Astrocyte of the cerebellum (primary cell): ENCODE data around the gene SLC46A3.
"Not testable (repeated sequence)": the region's sequence is repeated elsewhere in the genome, so short reads cannot be mapped to it uniquely, and the experiment has no call there.

Experiments
- DNase-seq: peaks from one replicate; pipeline ENCODE4 v3.0.0-alpha.2; 2011; ENCODE audit warnings: low read depth
- H3K4me3 ChIP-seq: 2 replicates; pipeline ENCODE4 v1.5.1; 2011; ENCODE audit warnings: mild to moderate bottlenecking, low read depth, low read length, moderate library complexity
- in situ Hi-C: cut with HindIII; loops from 2 replicates; pipeline ENCODE4 v1.10.0; 2017; ENCODE audit warnings: low sequenced_read_pairs
- TF ChIP-seq, protein P1 (sequence below): IDR thresholded peaks from 2 replicates; pipeline ENCODE4 v1.5.1; 2012; ENCODE audit warnings: low read length, low read depth, moderate library complexity, mild to moderate bottlenecking; ENCODE audit errors: missing control alignments

The SLC46A3 gene

DNA sequence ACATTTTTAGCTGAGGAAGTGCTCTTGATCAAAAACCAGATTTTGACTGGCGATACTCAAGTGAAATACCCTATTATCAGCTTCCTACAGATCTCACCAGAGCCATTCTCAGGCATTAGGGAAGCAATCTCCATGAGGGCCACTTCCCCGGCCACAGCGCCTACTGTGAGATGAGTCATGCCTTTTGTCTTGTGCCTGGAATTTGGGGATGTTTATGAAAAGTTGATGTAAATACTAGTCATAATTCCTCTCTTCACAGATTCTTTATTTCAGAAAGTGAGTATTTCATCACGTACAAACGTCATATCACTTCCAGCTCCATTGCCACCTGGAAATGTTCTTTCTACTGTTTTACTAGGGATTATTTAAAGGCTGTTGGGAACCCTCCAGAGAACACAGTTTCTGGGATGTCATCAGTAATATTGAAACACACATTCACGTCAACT, 25.3 kb upstream of the SLC46A3 start:
- TF ChIP-seq, protein P1, sequence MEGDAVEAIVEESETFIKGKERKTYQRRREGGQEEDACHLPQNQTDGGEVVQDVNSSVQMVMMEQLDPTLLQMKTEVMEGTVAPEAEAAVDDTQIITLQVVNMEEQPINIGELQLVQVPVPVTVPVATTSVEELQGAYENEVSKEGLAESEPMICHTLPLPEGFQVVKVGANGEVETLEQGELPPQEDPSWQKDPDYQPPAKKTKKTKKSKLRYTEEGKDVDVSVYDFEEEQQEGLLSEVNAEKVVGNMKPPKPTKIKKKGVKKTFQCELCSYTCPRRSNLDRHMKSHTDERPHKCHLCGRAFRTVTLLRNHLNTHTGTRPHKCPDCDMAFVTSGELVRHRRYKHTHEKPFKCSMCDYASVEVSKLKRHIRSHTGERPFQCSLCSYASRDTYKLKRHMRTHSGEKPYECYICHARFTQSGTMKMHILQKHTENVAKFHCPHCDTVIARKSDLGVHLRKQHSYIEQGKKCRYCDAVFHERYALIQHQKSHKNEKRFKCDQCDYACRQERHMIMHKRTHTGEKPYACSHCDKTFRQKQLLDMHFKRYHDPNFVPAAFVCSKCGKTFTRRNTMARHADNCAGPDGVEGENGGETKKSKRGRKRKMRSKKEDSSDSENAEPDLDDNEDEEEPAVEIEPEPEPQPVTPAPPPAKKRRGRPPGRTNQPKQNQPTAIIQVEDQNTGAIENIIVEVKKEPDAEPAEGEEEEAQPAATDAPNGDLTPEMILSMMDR, result no peak
- no peak overlapping the region for H3K4me3 ChIP-seq
- in situ Hi-C loops, result no loop called here
- DNase-seq, result peak; percentile 73

DNA sequence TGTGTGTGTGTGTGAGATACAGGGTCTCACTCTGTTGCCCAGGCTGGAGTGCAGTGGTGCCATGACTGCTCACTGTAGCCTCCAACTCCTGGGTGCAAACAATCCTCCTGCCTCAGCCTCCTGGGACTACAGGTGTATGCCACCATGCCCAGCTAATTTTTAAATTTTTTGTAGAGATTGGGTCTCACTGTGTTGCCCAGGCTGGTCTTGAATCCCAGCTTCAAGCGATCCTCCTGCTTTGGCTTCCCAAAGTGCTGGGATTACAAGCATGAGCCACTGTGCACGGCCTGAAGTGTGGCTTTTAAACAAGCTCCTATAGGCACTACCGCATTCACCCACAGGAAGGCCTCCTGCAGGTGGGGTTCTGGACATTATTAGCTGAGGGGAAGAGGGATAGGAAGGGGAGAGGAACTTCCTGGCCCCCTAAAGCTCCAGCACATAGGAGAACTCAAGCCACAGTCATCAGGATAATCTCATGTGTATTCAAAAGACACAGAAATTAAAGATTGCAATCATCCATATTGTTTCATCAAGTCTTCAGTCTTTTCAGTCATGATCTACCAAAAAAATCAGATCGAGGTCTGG, 24.8 kb upstream of the SLC46A3 start:
- in situ Hi-C loops, result no loop called here
- no peak overlapping the region for H3K4me3 ChIP-seq
- no peak for DNase-seq
- TF ChIP-seq, protein P1, result no peak

- in situ Hi-C loops, result no loop called here
- no peak overlapping the region for H3K4me3 ChIP-seq
- DNase-seq, result no peak
- TF ChIP-seq, protein P1, result no peak
Observed at GRCh38 chr13:28743020-28743419, 24.2 kb upstream of the SLC46A3 start.

GRCh38 chr13:28742445-28742844, 23.7 kb upstream of the SLC46A3 start:
- in situ Hi-C loops, DNase-seq, H3K4me3 ChIP-seq: not testable (repeated sequence)

DNA sequence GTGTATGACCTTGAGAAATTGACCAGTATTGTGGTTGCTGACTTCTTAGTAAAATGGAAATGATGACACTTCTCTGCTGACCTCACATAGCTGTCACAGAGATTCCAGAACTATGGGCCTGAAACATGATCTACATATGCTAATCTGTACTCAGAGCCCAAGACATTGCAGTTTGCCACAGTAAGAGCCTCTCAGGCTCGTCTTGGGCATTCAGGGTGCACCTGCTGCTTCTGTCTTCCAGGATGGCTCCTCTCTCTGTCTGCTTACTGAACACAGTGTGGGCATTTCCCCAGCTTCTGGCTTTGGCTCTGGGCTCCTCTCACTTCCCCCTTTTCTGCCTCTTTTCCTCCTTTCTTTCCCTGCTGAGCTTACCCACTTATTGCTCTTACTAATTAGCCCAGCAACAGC, 22.3 kb upstream of the SLC46A3 start:
- DNase-seq, result no peak
- in situ Hi-C loops, result no loop called here
- no peak overlapping the region for H3K4me3 ChIP-seq
- TF ChIP-seq, protein P1, result no peak

GRCh38 chr13:28739376-28739775, 20.6 kb upstream of the SLC46A3 start:
- TF ChIP-seq, protein P1, result no peak
- in situ Hi-C loops, result no loop called here
- no peak overlapping the region for H3K4me3 ChIP-seq
- no peak for DNase-seq

- no peak for DNase-seq
- in situ Hi-C loops, result no loop called here
- TF ChIP-seq, protein P1, result no peak
- no peak overlapping the region for H3K4me3 ChIP-seq
Observed at GRCh38 chr13:28735481-28736029, 16.8 kb upstream of the SLC46A3 start.
